ENCODE results near the gene PLAGL1. TPM values are rescaled to one million over a fixed set of nuclear protein-coding genes. Genes with fewer than 3 reads are reported as not detected.

Gene PLAGL1
- total and polyA plus RNA-seq, 2 of the 13 experiments (the other 11 are each of a cell fraction or from before 2014, with no cell fraction given), result 0.60 to 2.3 TPM

DNA sequence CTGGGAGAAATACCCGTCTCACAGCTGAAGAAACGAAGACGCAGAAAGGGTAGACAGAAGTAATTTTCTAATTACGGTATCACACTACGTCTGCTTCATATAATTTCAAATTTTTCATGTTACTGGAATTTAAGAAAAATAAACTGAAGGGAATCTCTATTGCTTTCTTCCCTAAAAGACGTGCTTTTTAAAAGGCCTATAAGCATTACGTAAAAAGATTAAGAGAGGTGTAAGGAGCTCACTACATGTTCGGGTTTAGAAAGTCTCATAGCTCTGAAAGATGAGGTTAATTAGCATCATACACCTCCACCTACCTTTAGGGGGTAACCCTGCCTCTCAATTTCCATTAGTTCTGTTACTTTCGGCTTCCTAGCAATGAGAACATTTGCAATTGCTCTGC lies 787 bp upstream of the PLAGL1 start:
- 0 out of 2 replicates have a peak, but pooled peaks cover 4% of the 10 kb centered on the region for H3K4me1 ChIP-seq (ENCODE audit: insufficient read depth, low read length)
- ChIA-PET POLR2A (no interaction called here), CTCF (ENCODE audit: low intra/inter-chr PET ratio, low total read pairs) (interaction anchor here (1.2 kb wide), 1 partner anchor 67 kb away, joined by 4 read pairs; no protein-coding TSS in a partner anchor)
- peaks cover 3 to 24% of the 10 kb centered on the region in 2 experiments; a peak in 4 of 5 replicates for H3K27me3 ChIP-seq (ENCODE audit: control insufficient read depth in 1 of 2, insufficient read depth in 2 of 2, low read length in 2 of 2)
- TF ChIP-seq FLYWCH1 (CRISPR knock-in tag; IDR thresholded peaks at IDR 0.05), result no peak
- no peak for TF ChIP-seq CBX2 (IDR thresholded peaks at IDR 0.05; ENCODE audit: low read depth, low read length)
- no peak for TF ChIP-seq CBX2 (CRISPR knock-in tag; IDR thresholded peaks at IDR 0.05; ENCODE audit: low read depth)
- no peaks in the 10 kb centered on the region for H4K20me1 ChIP-seq (ENCODE audit: insufficient read depth, low read length)
- FAIRE-seq (peak; percentile 8), DNase-seq (ENCODE audit: low spot score) (no peak), ATAC-seq (no peak)
- no peaks in the 10 kb centered on the region for H3K36me3 ChIP-seq (replicated peaks in 1 of 2; ENCODE audit: control insufficient read depth in 1 of 2, insufficient read depth in 2 of 2, low read length in 2 of 2)
- H3K27ac ChIP-seq (ENCODE audit: extremely low read length, insufficient read depth, low read length), result no peak overlapping the region
- H3K9me3 ChIP-seq (ENCODE audit: low read length), result 0 out of 2 replicates have a peak, but pooled peaks cover 3% of the 10 kb centered on the region
- H3K79me2 ChIP-seq (ENCODE audit: insufficient read depth, low read length), result no peaks in the 10 kb centered on the region
- in situ Hi-C loops (cut with HindIII; ENCODE audit: extremely low pct_ligation_motif_present, low pct_unique_long_range_greater_than_20kb) (no loop called here), intact Hi-C loops (cut with micrococcal nuclease; ENCODE audit: unreplicated experiment) (no loop called here)
- H3K4me3 ChIP-seq (replicated peaks in 1 of 3; ENCODE audit: insufficient read depth in 1 of 3, low read depth in 2 of 3, low read length in 3 of 3), result peak overlapping the region in 2 of 3 experiments; percentile 56 to 75; a peak in 3 of 6 replicates
- peak overlapping the region; percentile 73 for H3K4me2 ChIP-seq (ENCODE audit: low read depth, low read length)
- WGBS (ENCODE audit: low lambda C conversion rate), result 67% methylated on average over 9 of the region's 9 CpGs
- no peak overlapping the region for H3K9ac ChIP-seq (ENCODE audit: insufficient read depth, low read depth, low read length)
- H2AFZ ChIP-seq (ENCODE audit: low read length), result no peak overlapping the region
- BruUV-seq (replicated peaks), result no TSS peak

- no peaks in the 10 kb centered on the region for H3K36me3 ChIP-seq (replicated peaks in 1 of 2; ENCODE audit: control insufficient read depth in 1 of 2, insufficient read depth in 2 of 2, low read length in 2 of 2)
- peak overlapping the region; percentile 56 to 75 (median 60) for H3K4me3 ChIP-seq (replicated peaks in 1 of 3; ENCODE audit: insufficient read depth in 1 of 3, low read depth in 2 of 3, low read length in 3 of 3)
- peak overlapping the region; percentile 43 for H2AFZ ChIP-seq (ENCODE audit: low read length)
- in situ Hi-C loops (cut with HindIII; ENCODE audit: extremely low pct_ligation_motif_present, low pct_unique_long_range_greater_than_20kb), result no loop called here
- intact Hi-C loops (cut with micrococcal nuclease; ENCODE audit: unreplicated experiment), result no loop called here
- BruUV-seq (replicated peaks), result no TSS peak
- H3K27me3 ChIP-seq (ENCODE audit: control insufficient read depth in 1 of 2, insufficient read depth in 2 of 2, low read length in 2 of 2), result peaks cover 3 to 24% of the 10 kb centered on the region in 2 experiments; a peak in 4 of 5 replicates
- H3K9ac ChIP-seq (ENCODE audit: insufficient read depth, low read depth, low read length), result peak overlapping the region; percentile 49; the same call in 1 of the 2 replicates
- DNase-seq (ENCODE audit: low spot score), result no peak
- POLR2A ChIA-PET, result no interaction called here
- H3K79me2 ChIP-seq (ENCODE audit: insufficient read depth, low read length), result no peaks in the 10 kb centered on the region
- no peak for FAIRE-seq
- H3K4me1 ChIP-seq (ENCODE audit: insufficient read depth, low read length), result 0 out of 2 replicates have a peak, but pooled peaks cover 4% of the 10 kb centered on the region
- no peaks in the 10 kb centered on the region for H4K20me1 ChIP-seq (ENCODE audit: insufficient read depth, low read length)
- 0 out of 2 replicates have a peak, but pooled peaks have one; percentile 28 for TF ChIP-seq ETV6 (CRISPR knock-in tag; conservative IDR thresholded peaks at IDR 0.05)
- no peak for TF ChIP-seq RNF2 (conservative IDR thresholded peaks at IDR 0.05; ENCODE audit: low read depth)
- no peak for TF ChIP-seq ZNF256 (CRISPR knock-in tag; conservative IDR thresholded peaks at IDR 0.05)
- TF ChIP-seq MTF2 (CRISPR knock-in tag; IDR thresholded peaks at IDR 0.05; ENCODE audit: borderline replicate concordance), result peak; percentile 26; the same call in 1 of the 2 replicates
- TF ChIP-seq EZH2 (conservative IDR thresholded peaks at IDR 0.05; ENCODE audit: low read depth, low read length), result 0 out of 2 replicates have a peak, but pooled peaks have one; percentile 16
- 0 out of 2 replicates have a peak, but pooled peaks have one; percentile 42 for TF ChIP-seq ZNF329 (CRISPR knock-in tag; IDR thresholded peaks at IDR 0.05; ENCODE audit: low read depth)
- no peak for TF ChIP-seq ATF4 (CRISPR knock-in tag; IDR thresholded peaks at IDR 0.05)
- 0 out of 2 replicates have a peak, but pooled peaks have one; percentile 25 for TF ChIP-seq MTA1 (CRISPR knock-in tag; IDR thresholded peaks at IDR 0.05; ENCODE audit: borderline replicate concordance)
- TF ChIP-seq CBX2 (IDR thresholded peaks at IDR 0.05; ENCODE audit: low read depth, low read length), result peak; percentile 89
- no peak for TF ChIP-seq CBX2 (CRISPR knock-in tag; IDR thresholded peaks at IDR 0.05; ENCODE audit: low read depth)
- 0 out of 2 replicates have a peak, but pooled peaks have one; percentile 37 for TF ChIP-seq ZNF761 (CRISPR knock-in tag; conservative IDR thresholded peaks at IDR 0.05)
- 33% methylated on average over 27 of the region's 52 CpGs for WGBS (ENCODE audit: low lambda C conversion rate)
- no peak overlapping the region for H3K27ac ChIP-seq (ENCODE audit: extremely low read length, insufficient read depth, low read length)
- 0 out of 2 replicates have a peak, but pooled peaks cover 4% of the 10 kb centered on the region for H3K9me3 ChIP-seq (ENCODE audit: low read length)
- CTCF ChIA-PET (ENCODE audit: low intra/inter-chr PET ratio, low total read pairs), result no interaction called here
- peak overlapping the region; percentile 73 for H3K4me2 ChIP-seq (ENCODE audit: low read depth, low read length)
- ATAC-seq, result peak; percentile 78
Observed at GRCh38 chr6:144007478-144008119, 460 bp downstream of the PLAGL1 start.
